Dendritic cell treated with granulocyte-macrophage colony-stimulating factor and Interleukin-4, amounts not matched to agents 40 ng/mL and 50 ng/mL, for 4 days (primary cell): Measurements from ENCODE around the gene CCL15.
"Not testable (repeated sequence)": the region's sequence is repeated elsewhere in the genome, so short reads cannot be mapped to it uniquely, and the experiment has no call there.

ENCODE experiments used
- H3K27ac Mint-ChIP-seq: one replicate; pipeline ENCODE4 v1.8.0; 2022; ENCODE audit warnings: mild to moderate bottlenecking, mixed read lengths
- H3K27me3 Mint-ChIP-seq: one replicate; pipeline ENCODE4 v1.8.0; 2022; ENCODE audit warnings: mild to moderate bottlenecking, mixed read lengths
- H3K36me3 Mint-ChIP-seq: one replicate; pipeline ENCODE4 v1.8.0; 2022; ENCODE audit warnings: low read depth, mixed read lengths
- H3K4me1 Mint-ChIP-seq: one replicate; pipeline ENCODE4 v1.8.0; 2022; ENCODE audit warnings: low read depth, mixed read lengths
- H3K4me3 Mint-ChIP-seq: one replicate; pipeline ENCODE4 v1.8.0; 2022; ENCODE audit warnings: mild to moderate bottlenecking, moderate library complexity, mixed read lengths
- H3K9me3 Mint-ChIP-seq: one replicate; pipeline ENCODE4 v1.8.0; 2022; ENCODE audit warnings: mixed read lengths
- intact Hi-C: fragments of 100-400 bp; cut with micrococcal nuclease; formaldehyde crosslinking; loops from one replicate; pipeline ENCODE4 v1.15.0; 2022

Gene CCL15, protein sequence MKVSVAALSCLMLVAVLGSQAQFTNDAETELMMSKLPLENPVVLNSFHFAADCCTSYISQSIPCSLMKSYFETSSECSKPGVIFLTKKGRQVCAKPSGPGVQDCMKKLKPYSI

DNA sequence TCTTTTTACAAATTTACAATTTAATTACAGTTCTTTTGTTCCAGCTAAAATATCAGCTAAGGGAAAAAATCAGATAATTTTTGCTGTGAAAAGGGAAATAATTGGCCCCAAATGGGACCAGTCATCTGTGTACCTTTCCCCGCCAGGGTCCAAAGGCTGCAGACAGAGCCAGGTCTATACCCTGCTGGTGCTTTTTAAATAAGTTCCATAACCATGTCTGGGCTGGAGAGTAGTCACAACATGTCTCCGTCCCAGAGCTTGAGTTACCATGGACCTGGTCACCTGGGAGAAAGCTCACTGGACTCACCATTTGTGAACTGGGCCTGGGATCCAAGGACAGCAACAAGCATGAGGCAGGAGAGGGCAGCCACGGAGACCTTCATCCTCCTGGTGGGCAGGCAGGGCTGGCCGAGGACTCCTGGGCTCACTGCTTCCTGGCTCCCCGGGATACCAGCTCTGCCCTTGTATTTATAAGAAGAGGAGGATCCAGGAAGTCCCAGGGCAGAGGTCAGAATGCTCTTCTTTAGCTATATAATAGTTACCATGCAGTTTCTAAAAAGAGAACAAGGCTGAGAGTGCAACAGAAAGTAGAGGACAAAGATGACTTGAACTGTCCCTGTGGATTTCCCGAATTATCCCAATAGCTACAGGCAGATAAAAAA lies at the start of gene CCL15:
TSS of gene CCL15 (minus strand) at position 444 of the 662 bp plus-strand sequence. CDS start at position 383, 61 bp downstream.
- Mint-ChIP-seq H3K27me3 (peaks cover 1% of the 10 kb centered on the region), H3K9me3 (no peaks in the 10 kb centered on the region), H3K36me3 (no peaks in the 10 kb centered on the region), H3K27ac (peak within 1 kb of the TSS; percentile 48), H3K4me1 (peaks cover 32% of the 10 kb centered on the region), H3K4me3 (no peak within 1 kb of the TSS)
- intact Hi-C loops = no loop called here

DNA sequence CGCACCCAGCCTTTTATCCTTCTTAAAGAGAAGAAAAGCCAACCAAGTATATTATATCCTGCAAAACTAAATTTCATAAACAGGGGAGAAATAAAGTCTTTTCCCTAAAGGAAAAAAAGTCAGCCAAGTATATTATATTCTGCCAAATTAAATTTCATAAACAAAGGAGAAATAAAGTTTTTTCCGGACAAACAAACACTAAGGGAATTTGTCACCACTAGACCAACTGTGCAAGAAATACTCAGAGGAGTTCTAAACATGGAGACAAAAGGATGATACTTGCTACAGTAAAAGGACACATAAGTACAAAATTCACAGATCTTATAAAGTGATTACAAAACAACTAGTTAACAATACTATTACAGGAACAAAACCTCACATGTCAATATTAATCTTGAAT lies 48.3 kb upstream of the CCL15 start:
- H3K4me3 Mint-ChIP-seq = no peak overlapping the region
- no peaks in the 10 kb centered on the region for H3K27me3 Mint-ChIP-seq
- peaks cover 62% of the 10 kb centered on the region for H3K9me3 Mint-ChIP-seq
- H3K27ac Mint-ChIP-seq = peak overlapping the region; percentile 42
- peaks cover 74% of the 10 kb centered on the region for H3K36me3 Mint-ChIP-seq
- intact Hi-C loops = no loop called here
- H3K4me1 Mint-ChIP-seq = peaks cover 46% of the 10 kb centered on the region

DNA sequence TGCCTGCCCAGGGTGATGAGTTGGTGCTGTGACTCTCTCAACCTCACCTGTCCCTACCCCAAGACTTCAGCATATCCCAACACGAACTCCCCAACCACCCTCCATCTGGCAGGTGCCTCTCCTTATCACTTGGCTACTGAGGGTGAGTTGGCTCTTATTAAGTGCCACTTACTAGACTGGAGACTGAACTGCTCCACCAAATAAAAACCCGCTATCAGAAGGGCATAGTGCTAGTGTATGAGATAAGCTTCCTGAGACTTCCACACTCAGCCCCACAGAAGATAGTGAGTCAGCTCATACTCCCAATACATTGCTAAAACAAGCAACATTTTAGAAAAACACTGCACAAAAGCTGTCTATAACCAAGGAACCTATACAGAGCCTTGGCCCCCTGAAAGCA lies 46.7 kb upstream of the CCL15 start:
- H3K27me3 Mint-ChIP-seq = no peaks in the 10 kb centered on the region
- peak overlapping the region; percentile 60 for H3K27ac Mint-ChIP-seq

DNA sequence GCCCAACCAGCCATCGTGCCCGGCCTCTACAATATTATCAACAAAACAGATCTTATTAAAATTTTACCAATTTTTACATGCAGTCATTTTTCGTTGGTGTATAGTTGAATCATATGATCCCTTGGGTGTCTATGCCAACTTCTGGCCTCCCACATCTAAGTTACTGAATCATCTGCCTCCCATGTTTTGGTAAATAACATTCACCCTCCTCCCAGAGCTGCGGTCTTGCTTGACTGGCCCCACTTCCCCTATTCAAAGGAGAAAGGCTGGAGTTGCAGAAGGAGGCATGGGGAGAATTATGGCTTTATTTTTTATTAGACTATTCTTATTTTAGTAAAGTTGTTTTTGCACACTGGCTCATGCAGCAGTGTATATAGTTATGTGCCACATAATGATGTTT lies 34.9 kb upstream of the CCL15 start:
- Mint-ChIP-seq H3K27ac (peak overlapping the region; percentile 91), H3K36me3 (no peaks in the 10 kb centered on the region), H3K4me1 (peaks cover 68% of the 10 kb centered on the region), H3K9me3 (peaks cover 2% of the 10 kb centered on the region), H3K27me3 (peaks cover 3% of the 10 kb centered on the region), H3K4me3 (no peak overlapping the region)
- intact Hi-C loops = no loop called here

More for the DNA sequence above, 46.7 kb upstream of the CCL15 start:
- H3K4me1 Mint-ChIP-seq = peaks cover 35% of the 10 kb centered on the region
- peaks cover 70% of the 10 kb centered on the region for H3K9me3 Mint-ChIP-seq
- no peak overlapping the region for H3K4me3 Mint-ChIP-seq
- peaks cover 75% of the 10 kb centered on the region for H3K36me3 Mint-ChIP-seq
- intact Hi-C loops = no loop called here

DNA sequence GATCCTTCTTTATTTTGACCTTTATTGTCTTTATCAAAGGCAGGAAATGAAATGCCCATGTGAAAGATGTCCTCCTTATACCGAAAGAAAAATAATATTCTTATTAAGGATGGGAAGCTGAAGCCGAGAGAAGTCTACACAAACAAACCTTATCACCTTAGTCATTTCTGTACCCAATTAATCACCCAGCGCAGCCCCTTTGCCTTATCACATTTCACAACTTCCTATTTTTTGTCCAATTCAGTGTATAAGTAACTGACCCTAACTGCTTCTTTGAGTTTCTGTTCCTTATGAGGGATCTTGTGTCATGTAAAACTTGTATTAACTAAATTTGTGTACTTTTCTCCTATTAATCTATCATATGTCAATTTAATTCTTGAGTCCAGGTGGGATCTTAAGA lies 32.8 kb upstream of the CCL15 start:
- intact Hi-C loops = loop anchor here (2.0 to 5.0 kb wide), 2 partner anchors 15 to 38 kb away; no protein-coding TSS in a partner anchor
- peaks cover 71% of the 10 kb centered on the region for H3K4me1 Mint-ChIP-seq
- no peaks in the 10 kb centered on the region for H3K9me3 Mint-ChIP-seq
- no peak overlapping the region for H3K4me3 Mint-ChIP-seq
- peak overlapping the region; percentile 76 for H3K27ac Mint-ChIP-seq
- H3K27me3 Mint-ChIP-seq = peaks cover 3% of the 10 kb centered on the region
- H3K36me3 Mint-ChIP-seq = no peaks in the 10 kb centered on the region

DNA sequence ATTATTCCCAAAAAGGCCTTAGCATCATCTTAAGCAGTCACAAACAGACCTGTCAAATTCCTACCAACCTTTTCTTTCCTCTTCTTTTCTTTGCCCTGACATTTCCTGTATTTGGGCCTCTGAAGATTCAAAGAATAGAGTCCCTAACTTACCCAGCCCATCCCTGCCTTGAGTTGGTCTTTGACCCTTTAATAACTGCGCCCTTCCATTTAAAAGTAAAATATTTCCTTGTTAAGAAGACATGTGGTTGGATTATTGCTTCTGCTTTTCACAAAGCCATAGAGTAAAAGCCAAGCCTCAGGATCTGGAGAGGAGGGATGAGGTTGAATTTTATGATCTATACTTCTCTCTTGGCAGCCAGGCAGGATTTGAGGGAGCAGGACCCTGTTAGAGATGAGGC lies 29.6 kb upstream of the CCL15 start:
- no peak overlapping the region for H3K4me3 Mint-ChIP-seq
- intact Hi-C loops = loop anchor here (5.0 kb wide), 1 partner anchor 41 kb away; no protein-coding TSS in a partner anchor
- H3K36me3 Mint-ChIP-seq = no peaks in the 10 kb centered on the region
- H3K9me3 Mint-ChIP-seq = no peaks in the 10 kb centered on the region
- peaks cover 6% of the 10 kb centered on the region for H3K27me3 Mint-ChIP-seq
- H3K4me1 Mint-ChIP-seq = peaks cover 70% of the 10 kb centered on the region
- H3K27ac Mint-ChIP-seq = peak overlapping the region; percentile 57

DNA sequence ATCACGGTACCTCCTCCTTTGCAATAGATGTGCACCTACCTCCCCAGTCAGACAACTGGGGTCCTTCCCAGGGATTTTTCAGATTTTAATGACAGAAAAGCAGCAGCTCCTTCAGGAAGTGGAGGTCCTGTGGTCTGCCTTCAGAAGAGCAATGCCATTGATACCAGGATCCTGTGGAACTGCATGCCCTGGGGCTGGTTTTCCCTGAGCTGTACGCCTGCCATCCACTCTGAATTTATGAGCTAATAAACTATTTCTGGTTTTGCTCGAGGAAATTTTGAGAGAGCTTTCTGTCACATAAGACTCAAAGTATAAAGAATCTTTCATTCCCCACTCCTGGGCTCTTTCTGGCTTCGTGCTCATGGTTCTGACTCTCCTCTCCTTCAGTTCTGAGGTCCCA lies 26.4 kb upstream of the CCL15 start:
- peaks cover 6% of the 10 kb centered on the region for H3K27me3 Mint-ChIP-seq
- intact Hi-C loops = no loop called here

DNA sequence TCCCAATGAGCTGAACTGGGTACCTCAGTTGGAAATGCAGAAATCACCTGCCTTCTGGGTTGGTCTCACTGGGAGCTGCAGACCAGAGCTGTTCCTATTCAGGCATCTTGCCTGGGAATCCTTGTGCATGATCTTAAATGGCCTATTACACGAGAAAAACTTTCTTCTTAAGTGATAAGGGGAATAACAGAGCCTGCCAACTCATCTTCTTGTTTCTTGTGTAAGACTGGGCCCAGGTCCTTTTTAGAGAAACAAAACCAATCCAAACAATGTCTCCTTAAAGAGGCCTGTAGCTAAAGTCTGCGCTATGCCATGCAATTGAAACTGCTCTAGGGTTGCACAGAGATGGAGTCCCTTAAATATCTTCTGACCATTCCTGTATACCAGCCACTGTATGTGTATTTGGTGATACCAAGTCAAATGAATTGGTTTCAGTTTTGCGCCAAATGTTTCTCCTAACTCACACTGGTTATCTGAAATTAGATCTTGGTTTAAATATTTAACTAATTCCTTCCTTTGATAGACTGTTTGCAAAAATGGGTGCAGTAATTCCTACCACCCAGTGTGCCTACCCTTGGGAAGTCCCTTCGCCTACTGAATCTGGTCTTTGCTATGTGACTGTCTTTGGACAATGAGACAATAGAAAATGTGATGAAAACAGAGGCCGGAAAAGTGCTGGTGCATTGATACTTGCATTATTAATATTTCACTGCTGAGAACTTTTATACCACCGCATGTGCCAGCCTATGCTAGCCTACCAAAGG lies 22.9 kb upstream of the CCL15 start:
- H3K27ac Mint-ChIP-seq = peak overlapping the region; percentile 49
- peaks cover 4% of the 10 kb centered on the region for H3K27me3 Mint-ChIP-seq
- no peaks in the 10 kb centered on the region for H3K36me3 Mint-ChIP-seq
- H3K9me3 Mint-ChIP-seq = no peaks in the 10 kb centered on the region
- H3K4me1 Mint-ChIP-seq = peaks cover 71% of the 10 kb centered on the region
- intact Hi-C loops = no loop called here
- H3K4me3 Mint-ChIP-seq = no peak overlapping the region

More for the DNA sequence above, 26.4 kb upstream of the CCL15 start:
- Mint-ChIP-seq H3K4me3 (no peak overlapping the region), H3K9me3 (no peaks in the 10 kb centered on the region), H3K36me3 (no peaks in the 10 kb centered on the region), H3K4me1 (peaks cover 70% of the 10 kb centered on the region), H3K27ac (peak overlapping the region; percentile 33)

DNA sequence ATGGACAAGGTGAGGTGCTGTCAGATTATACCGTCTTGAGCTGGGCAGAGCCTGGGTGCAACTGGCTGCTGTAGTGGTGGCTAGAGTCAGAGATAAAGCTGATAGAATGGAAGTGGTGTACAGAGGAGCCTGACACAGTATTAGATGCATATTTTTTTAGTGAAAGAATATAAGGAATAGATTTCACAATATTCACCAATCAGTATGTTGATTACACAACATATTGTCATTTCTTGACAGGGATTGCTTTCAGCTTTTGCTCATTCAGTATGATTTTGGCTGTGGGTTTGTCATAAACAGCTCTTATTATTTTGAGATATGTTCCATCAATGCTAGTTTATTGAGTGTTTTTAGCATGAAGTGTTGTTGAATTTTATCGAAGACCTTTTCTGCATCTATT lies 18.1 kb upstream of the CCL15 start:
- peak overlapping the region; percentile 87 for H3K27ac Mint-ChIP-seq
- peaks cover 64% of the 10 kb centered on the region for H3K4me1 Mint-ChIP-seq
- H3K4me3 Mint-ChIP-seq = no peak overlapping the region
- intact Hi-C loops = loop anchor here (2.0 to 5.0 kb wide), 3 partner anchors 15 to 53 kb away; no protein-coding TSS in a partner anchor
- H3K9me3 Mint-ChIP-seq = no peaks in the 10 kb centered on the region
- peaks cover 1% of the 10 kb centered on the region for H3K27me3 Mint-ChIP-seq
- peaks cover 30% of the 10 kb centered on the region for H3K36me3 Mint-ChIP-seq

DNA sequence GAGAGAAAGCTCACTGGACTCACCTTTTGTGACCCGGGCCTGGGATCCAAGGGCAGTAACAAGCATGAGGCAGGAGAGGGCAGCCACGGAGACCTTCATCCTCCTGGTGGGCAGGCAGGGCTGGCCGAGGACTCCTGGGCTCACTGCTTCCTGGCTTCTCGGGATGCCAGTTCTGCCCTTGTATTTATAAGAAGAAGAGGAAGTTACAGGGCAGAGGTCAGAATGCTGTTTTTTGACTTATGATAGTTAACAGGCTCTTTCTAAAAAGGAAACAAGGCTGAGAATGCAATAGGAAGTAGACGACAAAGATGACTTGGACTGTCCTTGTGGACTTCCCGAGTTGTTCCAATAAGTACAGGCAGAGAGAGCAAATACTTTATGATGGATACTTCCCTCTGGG lies 16.4 kb upstream of the CCL15 start, which contains the start of gene CCL23:
TSS of gene CCL23 (minus strand) at position 174 of the 400 bp plus-strand sequence. CDS start at position 99, 75 bp downstream.
- no peaks in the 10 kb centered on the region for H3K9me3 Mint-ChIP-seq
- H3K4me1 Mint-ChIP-seq = peaks cover 71% of the 10 kb centered on the region
- H3K27me3 Mint-ChIP-seq = peaks cover 1% of the 10 kb centered on the region
- H3K4me3 Mint-ChIP-seq = peak within 1 kb of the TSS; percentile 80
- intact Hi-C loops = loop anchor here (2.0 to 5.0 kb wide), 3 partner anchors 17 to 55 kb away; no protein-coding TSS in a partner anchor
- H3K27ac Mint-ChIP-seq = peak within 1 kb of the TSS; percentile 87
- peaks cover 46% of the 10 kb centered on the region for H3K36me3 Mint-ChIP-seq

DNA sequence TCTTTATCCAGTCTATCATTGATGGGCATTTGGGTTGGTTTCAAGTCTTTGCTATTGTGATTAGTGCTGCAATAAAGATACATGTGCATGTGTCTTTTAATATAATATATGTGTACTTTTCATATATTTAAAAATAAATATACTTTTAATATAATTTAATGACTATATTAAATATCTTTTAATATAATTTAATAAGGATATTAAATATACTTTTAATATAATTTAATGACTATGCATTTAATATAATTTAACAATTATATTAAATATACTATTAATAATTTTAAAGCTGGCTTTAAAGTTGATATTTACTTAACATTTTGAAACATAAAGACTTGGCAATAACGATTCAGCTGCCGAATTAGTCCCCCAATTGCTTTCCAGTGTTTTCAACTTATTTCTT lies 15.2 kb upstream of the CCL15 start:
- Mint-ChIP-seq H3K9me3 (no peaks in the 10 kb centered on the region), H3K36me3 (peaks cover 58% of the 10 kb centered on the region), H3K27me3 (peaks cover 1% of the 10 kb centered on the region), H3K4me1 (peaks cover 71% of the 10 kb centered on the region), H3K27ac (peak overlapping the region; percentile 87), H3K4me3 (peak overlapping the region; percentile 83)
- intact Hi-C loops = loop anchor here (5.0 kb wide), 2 partner anchors 41 to 56 kb away; no protein-coding TSS in a partner anchor

DNA sequence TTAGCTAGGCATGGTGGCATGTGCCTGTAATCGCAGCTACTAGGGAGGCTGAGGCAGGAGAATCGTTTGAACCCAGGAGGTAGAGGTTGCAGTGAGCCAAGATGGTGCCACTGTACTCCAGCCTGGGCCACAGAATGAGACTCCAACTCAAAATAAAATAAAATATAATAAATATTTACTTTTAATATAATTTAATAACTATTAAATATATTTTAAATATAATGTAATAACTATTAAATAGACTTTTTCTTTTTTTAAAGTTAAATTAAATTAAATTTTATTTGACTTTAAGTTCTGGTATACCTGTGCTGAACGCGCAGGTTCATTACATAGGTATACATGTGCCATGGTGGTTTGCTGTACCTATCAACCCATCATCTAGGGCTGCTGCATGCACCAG lies 14.5 kb upstream of the CCL15 start:
- not testable (repeated sequence) for H3K27me3 Mint-ChIP-seq, H3K9me3 Mint-ChIP-seq
- H3K27ac Mint-ChIP-seq = peak overlapping the region; percentile 86
- H3K4me1 Mint-ChIP-seq = peaks cover 68% of the 10 kb centered on the region
- H3K36me3 Mint-ChIP-seq = peaks cover 65% of the 10 kb centered on the region
- peak overlapping the region; percentile 83 for H3K4me3 Mint-ChIP-seq
- intact Hi-C loops = loop anchor here (5.0 kb wide), 2 partner anchors 41 to 56 kb away; no protein-coding TSS in a partner anchor

DNA sequence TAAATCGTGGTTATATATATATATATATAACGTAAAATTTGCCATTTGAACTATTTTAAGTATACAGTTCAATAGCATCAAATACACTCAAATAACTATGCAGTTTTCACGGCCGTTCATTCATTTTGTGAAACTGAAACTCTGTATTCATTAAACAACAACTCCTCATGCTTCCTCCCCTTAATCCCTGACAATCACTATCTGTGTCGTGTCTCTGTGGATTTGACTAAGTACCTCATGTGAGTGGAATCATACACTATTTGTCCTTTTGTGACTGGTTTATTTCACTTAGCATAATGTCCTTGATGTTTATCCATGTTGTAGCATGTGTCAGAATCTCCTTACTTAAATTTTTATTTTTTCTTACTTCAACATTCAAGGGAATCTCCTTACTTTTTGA lies 13.6 kb upstream of the CCL15 start:
- intact Hi-C loops = loop anchor here (5.0 kb wide), 2 partner anchors 42 to 57 kb away; no protein-coding TSS in a partner anchor
- Mint-ChIP-seq H3K9me3 (peaks cover 10% of the 10 kb centered on the region), H3K36me3 (peaks cover 74% of the 10 kb centered on the region), H3K4me3 (peak overlapping the region; percentile 75), H3K27me3 (no peaks in the 10 kb centered on the region), H3K4me1 (peaks cover 67% of the 10 kb centered on the region), H3K27ac (peak overlapping the region; percentile 86)

DNA sequence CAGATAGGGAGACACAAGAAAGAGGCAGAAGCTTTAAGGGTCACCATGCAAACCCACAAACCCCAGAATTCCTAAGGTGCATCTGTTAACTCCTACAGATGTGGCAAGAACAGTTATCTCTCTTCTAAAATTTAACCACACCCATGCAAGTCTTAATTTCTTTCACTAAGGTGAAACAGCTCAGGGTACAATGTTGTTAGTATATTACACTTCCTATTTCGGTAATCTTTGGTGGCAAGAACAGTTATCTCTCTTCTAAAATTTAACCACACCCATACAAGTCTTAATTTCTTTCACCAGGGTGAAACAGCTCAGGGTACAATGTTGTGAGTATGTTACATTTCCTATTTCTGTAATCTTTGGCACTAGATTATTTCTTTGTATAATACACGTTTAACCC lies 9.8 kb upstream of the CCL15 start:
- Mint-ChIP-seq H3K27ac (peak overlapping the region; percentile 77), H3K4me3 (no peak overlapping the region), H3K27me3 (no peaks in the 10 kb centered on the region), H3K9me3 (peaks cover 20% of the 10 kb centered on the region), H3K36me3 (peaks cover 62% of the 10 kb centered on the region), H3K4me1 (peaks cover 43% of the 10 kb centered on the region)
- intact Hi-C loops = no loop called here
